Liver (tissue), 9 donors: ENCODE results near the gene EXOSC6. TPM values are rescaled to one million over a fixed set of nuclear protein-coding genes. Genes with fewer than 3 reads are reported as not detected.
"Not testable (repeated sequence)": the region's sequence is repeated elsewhere in the genome, so short reads cannot be mapped to it uniquely, and the experiment has no call there.

Source experiments
- DNase-seq: peaks from one replicate; pipeline ENCODE4 v3.0.0-alpha.2; 2017; ENCODE audit warnings: low spot score
- H3K27ac ChIP-seq, 2 donors: one replicate each; pipeline ENCODE4 v1.7.0; 2013; ENCODE audit warnings: inconsistent platforms in 2 of 2, low read length in 2 of 2, control low read depth in 1 of 2, low read depth in 1 of 2, mild to moderate bottlenecking in 1 of 2
- H3K27me3 ChIP-seq, 4 donors: one replicate each; pipeline versions ENCODE4 v1.6.1 to v1.7.0; 2013; ENCODE audit warnings: low read length in 3 of 4, inconsistent platforms in 1 of 4, mild to moderate bottlenecking in 1 of 4, moderate library complexity in 1 of 4; ENCODE audit not compliant: control insufficient read depth in 4 of 4, insufficient read depth in 4 of 4
- H3K36me3 ChIP-seq, 4 donors: one replicate each; pipeline versions ENCODE4 v1.6.1 to v1.7.0; 2013; ENCODE audit warnings: low read length in 3 of 4, mild to moderate bottlenecking in 3 of 4, low read depth in 1 of 4, moderate library complexity in 1 of 4; ENCODE audit not compliant: control insufficient read depth in 4 of 4, insufficient read depth in 3 of 4
- H3K4me1 ChIP-seq, 4 donors: one replicate each; pipeline versions ENCODE4 v1.6.1 to v1.7.0; 2013; ENCODE audit warnings: low read length in 3 of 4, mild to moderate bottlenecking in 3 of 4, moderate library complexity in 1 of 4; ENCODE audit not compliant: control insufficient read depth in 4 of 4, insufficient read depth in 4 of 4
- H3K4me3 ChIP-seq, 3 donors: one replicate each; pipeline versions ENCODE4 v1.6.1 to v1.7.0; 2013; ENCODE audit warnings: low read length in 3 of 3, control low read depth in 1 of 3, low read depth in 1 of 3, mild to moderate bottlenecking in 1 of 3
- H3K9ac ChIP-seq, 2 donors: one replicate each; pipeline ENCODE4 v1.7.0; 2013; ENCODE audit warnings: low read length in 2 of 2, mild to moderate bottlenecking in 2 of 2, moderate library complexity in 2 of 2, control low read depth in 1 of 2, low read depth in 1 of 2
- H3K9me3 ChIP-seq, 4 donors: one replicate each; pipeline versions ENCODE4 v1.6.1 to v1.7.0; 2013; ENCODE audit warnings: low read length in 3 of 4; ENCODE audit not compliant: control insufficient read depth in 4 of 4
- ATF3 ChIP-seq: IDR thresholded peaks from 2 replicates; pipeline ENCODE4 v1.6.1; 2016; ENCODE audit warnings: antibody characterized with exemption
- EGR1 ChIP-seq, 2 donors: IDR thresholded peaks; 2 replicates each; pipeline ENCODE4 v1.6.1; 2016 to 2018; ENCODE audit warnings: antibody characterized with exemption in 2 of 2, low read depth in 2 of 2
- FOXA1 ChIP-seq: IDR thresholded peaks from 2 replicates; pipeline ENCODE4 v1.6.1; 2016; ENCODE audit warnings: antibody characterized with exemption
- FOXA2 ChIP-seq: IDR thresholded peaks from 2 replicates; pipeline ENCODE4 v1.6.1; 2016; ENCODE audit warnings: antibody characterized with exemption
- GABPA ChIP-seq, 2 donors: IDR thresholded peaks in 1 of 2; conservative IDR thresholded peaks in 1 of 2; 2 replicates each; pipeline ENCODE4 v1.6.1; 2016; ENCODE audit warnings: antibody characterized with exemption in 2 of 2, mild to moderate bottlenecking in 1 of 2, moderate library complexity in 1 of 2
- HNF4A ChIP-seq, 2 donors: conservative IDR thresholded peaks; 2 replicates each; pipeline ENCODE4 v1.6.1; 2016; ENCODE audit warnings: antibody characterized with exemption in 2 of 2, mild to moderate bottlenecking in 2 of 2
- HNF4G ChIP-seq: IDR thresholded peaks from 2 replicates; pipeline ENCODE4 v1.6.1; 2016; ENCODE audit warnings: antibody characterized with exemption
- JUND ChIP-seq, 2 donors: IDR thresholded peaks; 2 replicates each; pipeline ENCODE4 v1.6.1; 2016; ENCODE audit warnings: antibody characterized with exemption in 2 of 2
- NR2F2 ChIP-seq: IDR thresholded peaks from 2 replicates; pipeline ENCODE4 v1.6.1; 2016; ENCODE audit warnings: antibody characterized with exemption
- RAD21 ChIP-seq, 2 donors: IDR thresholded peaks; 2 replicates each; pipeline ENCODE4 v1.6.1; 2016; ENCODE audit warnings: antibody characterized with exemption in 2 of 2, mild to moderate bottlenecking in 2 of 2
- RXRA ChIP-seq, 2 donors: IDR thresholded peaks; 2 replicates each; pipeline ENCODE4 v1.6.1; 2017 to 2018; ENCODE audit warnings: antibody characterized with exemption in 2 of 2, mild to moderate bottlenecking in 1 of 2
- SP1 ChIP-seq: IDR thresholded peaks from 2 replicates; pipeline ENCODE4 v1.6.1; 2018; ENCODE audit warnings: antibody characterized with exemption, mild to moderate bottlenecking
- TAF1 ChIP-seq: conservative IDR thresholded peaks from 2 replicates; pipeline ENCODE4 v1.6.1; 2016; ENCODE audit warnings: antibody characterized with exemption, mild to moderate bottlenecking
- YY1 ChIP-seq: IDR thresholded peaks from 2 replicates; pipeline ENCODE4 v1.6.1; 2016; ENCODE audit warnings: antibody characterized with exemption, mild to moderate bottlenecking
- ZBTB33 ChIP-seq: IDR thresholded peaks from 2 replicates; pipeline ENCODE4 v1.6.1; 2016; ENCODE audit warnings: antibody characterized with exemption
- WGBS: extraction: QIAGEN DNeasy Blood & Tissue Kit; methylation state at CpG from one replicate; pipeline ENCODE4 v1.1.7; 2013; 5-methylcytosine and 5-hydroxymethylcytosine counted together
- polyA plus RNA-seq, 2 donors: library from polyadenylated mRNA; stranded (reverse) in 1 of 2; unstranded in 1 of 2; fragments of 200-250 nt in 1 of 2; fragments of >200 nt in 1 of 2; fragmentation: Nextera tagmentation in 1 of 2; extraction: Ambion mirVana in 1 of 2; gene quantifications; one replicate each; pipeline versions ENCODE4 v1.2.1 to v1.2.3, GENCODE V29; 2013 to 2015
- total RNA-seq, 2 donors: library from RNA; depleted of rRNA; stranded (reverse); fragments of >200 nt; gene quantifications; one replicate each; pipeline ENCODE4 v1.2.3, GENCODE V29; 2014
- TF ChIP-seq, protein P1 (sequence below): IDR thresholded peaks from 2 replicates; pipeline ENCODE4 v1.6.1; 2016; ENCODE audit warnings: antibody characterized with exemption
- TF ChIP-seq, protein P2 (sequence below): fragments of 150-350 bp; IDR thresholded peaks from 2 replicates; pipeline ENCODE4 v1.5.1; 2017; ENCODE audit warnings: improper control_type of control experiment, low read depth, low read length; ENCODE audit not compliant: missing input control
- TF ChIP-seq, protein P3 (sequence below): IDR thresholded peaks from 2 replicates; pipeline ENCODE4 v1.6.1; 2016; ENCODE audit warnings: antibody characterized with exemption, mild to moderate bottlenecking
- donor health status: healthy.
- donor health status: healthy.
- donor health status: healthy.
- donor health status: healthy.
- donor health status: healthy.

EXOSC6 gene
- total and polyA plus RNA-seq, 4 donors: 3.7 to 16.4 (median 9.0) TPM

- H3K9me3 ChIP-seq, H3K4me3 ChIP-seq, H3K27me3 ChIP-seq, H3K9ac ChIP-seq, H3K27ac ChIP-seq, DNase-seq, H3K4me1 ChIP-seq: not testable (repeated sequence)
- 92% methylated on average over 5 of the region's 6 CpGs for WGBS
- H3K36me3 ChIP-seq: peaks cover 31 to 88% (median 65%) of the 10 kb centered on the region in 4 donors
Measured at GRCh38 chr16:70259903-70260302, 8.2 kb upstream of the EXOSC6 start.

- Histone ChIP-seq H3K27me3 (no peaks in the 10 kb centered on the region), H3K27ac (no peak overlapping the region), H3K4me1 (no peaks in the 10 kb centered on the region), H3K36me3 (peaks cover 32 to 88% (median 66%) of the 10 kb centered on the region in 4 donors), H3K9me3 (no peaks in the 10 kb centered on the region), H3K4me3 (no peak overlapping the region), H3K9ac (no peak overlapping the region)
- no peak for DNase-seq
- TF ChIP-seq FOXA2 (no peak), HNF4A (conservative IDR thresholded peaks at IDR 0.05) (no peak), RAD21 (IDR thresholded peaks at IDR 0.05) (no peak)
- WGBS: 98% methylated on average over 10 of the region's 10 CpGs
Measured at GRCh38 chr16:70258946-70259345, 7.2 kb upstream of the EXOSC6 start.

DNA sequence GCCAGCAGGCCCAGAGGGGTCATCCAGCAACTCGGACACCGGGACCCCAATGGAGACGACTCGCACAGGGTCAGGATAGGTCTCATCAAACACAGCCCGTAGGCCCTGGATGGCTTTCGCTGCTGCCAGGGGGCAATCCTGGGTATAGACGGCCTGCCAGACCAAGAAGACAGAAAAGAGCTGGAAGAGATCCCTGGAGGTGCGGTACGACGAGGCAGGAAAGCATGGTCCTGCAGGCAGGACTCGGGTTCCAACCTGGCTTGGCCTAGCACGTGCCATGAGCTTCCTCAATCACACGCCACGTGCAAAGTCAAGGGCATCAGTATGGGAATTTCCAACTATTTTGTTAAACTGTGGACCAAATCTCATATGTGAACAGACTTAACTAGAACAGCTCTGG lies 6.3 kb upstream of the EXOSC6 start:
- 94% methylated on average over 14 of the region's 14 CpGs for WGBS
- no peaks in the 10 kb centered on the region for H3K4me1 ChIP-seq
- no peak overlapping the region for H3K27ac ChIP-seq
- H3K4me3 ChIP-seq: no peak overlapping the region
- DNase-seq: no peak
- H3K36me3 ChIP-seq: peaks cover 33 to 89% (median 65%) of the 10 kb centered on the region in 4 donors
- H3K9ac ChIP-seq: no peak overlapping the region
- TF ChIP-seq HNF4A (conservative IDR thresholded peaks at IDR 0.05) (no peak), ZBTB33 (no peak), YY1 (no peak), EGR1 (IDR thresholded peaks at IDR 0.05; ENCODE audit: low read depth in 2 of 2) (no peak), GABPA (IDR thresholded peaks at IDR 0.05 in 1 of 2, conservative IDR thresholded peaks at IDR 0.05 in 1 of 2) (no peak), NR2F2 (no peak), FOXA2 (no peak), TAF1 (no peak), RXRA (IDR thresholded peaks at IDR 0.05) (no peak), FOXA1 (no peak), HNF4G (no peak), JUND (IDR thresholded peaks at IDR 0.05) (no peak), RAD21 (IDR thresholded peaks at IDR 0.05) (no peak), SP1 (no peak), ATF3 (no peak)
- TF ChIP-seq, protein P1, sequence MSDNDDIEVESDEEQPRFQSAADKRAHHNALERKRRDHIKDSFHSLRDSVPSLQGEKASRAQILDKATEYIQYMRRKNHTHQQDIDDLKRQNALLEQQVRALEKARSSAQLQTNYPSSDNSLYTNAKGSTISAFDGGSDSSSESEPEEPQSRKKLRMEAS: no peak
- TF ChIP-seq, protein P2, sequence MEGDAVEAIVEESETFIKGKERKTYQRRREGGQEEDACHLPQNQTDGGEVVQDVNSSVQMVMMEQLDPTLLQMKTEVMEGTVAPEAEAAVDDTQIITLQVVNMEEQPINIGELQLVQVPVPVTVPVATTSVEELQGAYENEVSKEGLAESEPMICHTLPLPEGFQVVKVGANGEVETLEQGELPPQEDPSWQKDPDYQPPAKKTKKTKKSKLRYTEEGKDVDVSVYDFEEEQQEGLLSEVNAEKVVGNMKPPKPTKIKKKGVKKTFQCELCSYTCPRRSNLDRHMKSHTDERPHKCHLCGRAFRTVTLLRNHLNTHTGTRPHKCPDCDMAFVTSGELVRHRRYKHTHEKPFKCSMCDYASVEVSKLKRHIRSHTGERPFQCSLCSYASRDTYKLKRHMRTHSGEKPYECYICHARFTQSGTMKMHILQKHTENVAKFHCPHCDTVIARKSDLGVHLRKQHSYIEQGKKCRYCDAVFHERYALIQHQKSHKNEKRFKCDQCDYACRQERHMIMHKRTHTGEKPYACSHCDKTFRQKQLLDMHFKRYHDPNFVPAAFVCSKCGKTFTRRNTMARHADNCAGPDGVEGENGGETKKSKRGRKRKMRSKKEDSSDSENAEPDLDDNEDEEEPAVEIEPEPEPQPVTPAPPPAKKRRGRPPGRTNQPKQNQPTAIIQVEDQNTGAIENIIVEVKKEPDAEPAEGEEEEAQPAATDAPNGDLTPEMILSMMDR: no peak
- TF ChIP-seq, protein P3, sequence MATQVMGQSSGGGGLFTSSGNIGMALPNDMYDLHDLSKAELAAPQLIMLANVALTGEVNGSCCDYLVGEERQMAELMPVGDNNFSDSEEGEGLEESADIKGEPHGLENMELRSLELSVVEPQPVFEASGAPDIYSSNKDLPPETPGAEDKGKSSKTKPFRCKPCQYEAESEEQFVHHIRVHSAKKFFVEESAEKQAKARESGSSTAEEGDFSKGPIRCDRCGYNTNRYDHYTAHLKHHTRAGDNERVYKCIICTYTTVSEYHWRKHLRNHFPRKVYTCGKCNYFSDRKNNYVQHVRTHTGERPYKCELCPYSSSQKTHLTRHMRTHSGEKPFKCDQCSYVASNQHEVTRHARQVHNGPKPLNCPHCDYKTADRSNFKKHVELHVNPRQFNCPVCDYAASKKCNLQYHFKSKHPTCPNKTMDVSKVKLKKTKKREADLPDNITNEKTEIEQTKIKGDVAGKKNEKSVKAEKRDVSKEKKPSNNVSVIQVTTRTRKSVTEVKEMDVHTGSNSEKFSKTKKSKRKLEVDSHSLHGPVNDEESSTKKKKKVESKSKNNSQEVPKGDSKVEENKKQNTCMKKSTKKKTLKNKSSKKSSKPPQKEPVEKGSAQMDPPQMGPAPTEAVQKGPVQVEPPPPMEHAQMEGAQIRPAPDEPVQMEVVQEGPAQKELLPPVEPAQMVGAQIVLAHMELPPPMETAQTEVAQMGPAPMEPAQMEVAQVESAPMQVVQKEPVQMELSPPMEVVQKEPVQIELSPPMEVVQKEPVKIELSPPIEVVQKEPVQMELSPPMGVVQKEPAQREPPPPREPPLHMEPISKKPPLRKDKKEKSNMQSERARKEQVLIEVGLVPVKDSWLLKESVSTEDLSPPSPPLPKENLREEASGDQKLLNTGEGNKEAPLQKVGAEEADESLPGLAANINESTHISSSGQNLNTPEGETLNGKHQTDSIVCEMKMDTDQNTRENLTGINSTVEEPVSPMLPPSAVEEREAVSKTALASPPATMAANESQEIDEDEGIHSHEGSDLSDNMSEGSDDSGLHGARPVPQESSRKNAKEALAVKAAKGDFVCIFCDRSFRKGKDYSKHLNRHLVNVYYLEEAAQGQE: no peak
- no peaks in the 10 kb centered on the region for H3K27me3 ChIP-seq
- no peaks in the 10 kb centered on the region for H3K9me3 ChIP-seq
